SK-N-SH (cell line): ENCODE measurements around the gene HEPACAM. TPM values are rescaled to one million over a fixed set of nuclear protein-coding genes. Genes with fewer than 3 reads are reported as not detected.

Source experiments
- CTCF ChIA-PET: fragments of 300-600, 350-600 bp; formaldehyde crosslinking; extraction: SDS; loops from one replicate; lab custom pipeline; 2021; lab: Yijun Ruan, JAX
- POLR2A ChIA-PET: fragments of 350-600 bp; sonication (Branson Sonifier 250); formaldehyde crosslinking; extraction: SDS; loops from one replicate; lab custom pipeline; 2020; ENCODE audit warnings: antibody characterized with exemption, inconsistent platforms; lab: Yijun Ruan, JAX
- DNase-seq: peaks from one replicate; pipeline ENCODE4 v3.0.0; 2012
- H2AFZ ChIP-seq: fragments of 200-600 bp; sonication (generic); 2 replicates; pipeline ENCODE4 v1.8.1; 2016; ENCODE audit warnings: antibody characterized with exemption, mild to moderate bottlenecking, low read depth
- H3F3A ChIP-seq: fragments of 200-600 bp; sonication (generic); replicated peaks from 2 replicates; pipeline ENCODE3; 2016; ENCODE audit warnings: antibody characterized with exemption, mild to moderate bottlenecking; ENCODE audit not compliant: insufficient read depth
- H3K27ac ChIP-seq, 2 experiments: fragments of 200-500 bp in 1 of 2; fragments of 200-600 bp in 1 of 2; sonication (Bioruptor generic) in 1 of 2; sonication (generic), shearing (Covaris generic) in 1 of 2; 2 replicates each; pipeline versions ENCODE4 v1.5.1 to v1.6.1; 2014 to 2016; ENCODE audit warnings: low read depth in 2 of 2, inconsistent platforms in 1 of 2, low read length in 1 of 2, mild to moderate bottlenecking in 1 of 2, mixed read lengths in 1 of 2
- H3K27me3 ChIP-seq: fragments of 200-600 bp; sonication (generic), shearing (Covaris generic); 2 replicates; pipeline ENCODE4 v1.6.1; 2016; ENCODE audit warnings: mixed run types; ENCODE audit not compliant: insufficient read depth
- H3K36me3 ChIP-seq, 2 experiments: fragments of 200-500 bp in 1 of 2; fragments of 200-600 bp in 1 of 2; sonication (Bioruptor generic) in 1 of 2; sonication (generic) in 1 of 2; replicated peaks in 1 of 2; 2 replicates each; pipeline versions ENCODE3 to v1.5.1; 2014 to 2016; ENCODE audit warnings: low read length in 1 of 2, mild to moderate bottlenecking in 1 of 2; ENCODE audit not compliant: insufficient read depth in 2 of 2, control insufficient read depth in 1 of 2
- H3K4me1 ChIP-seq, 2 experiments: fragments of 200-500 bp in 1 of 2; fragments of 200-600 bp in 1 of 2; sonication (Bioruptor generic) in 1 of 2; sonication (generic), shearing (Covaris generic) in 1 of 2; 2 replicates each; pipeline versions ENCODE4 v1.5.1 to v1.6.1; 2014 to 2016; ENCODE audit warnings: low read depth in 1 of 2, low read length in 1 of 2, mixed run types in 1 of 2; ENCODE audit not compliant: insufficient read depth in 2 of 2, control insufficient read depth in 1 of 2
- H3K4me2 ChIP-seq: fragments of 200-600 bp; sonication (generic), shearing (Covaris generic); 2 replicates; pipeline ENCODE4 v1.6.1; 2017; ENCODE audit warnings: mixed run types
- H3K4me3 ChIP-seq, 2 experiments: fragments of 200-500 bp in 1 of 2; fragments of 200-600 bp in 1 of 2; sonication (Bioruptor generic) in 1 of 2; sonication (generic), shearing (Covaris generic) in 1 of 2; 2 replicates each; pipeline versions ENCODE4 v1.5.1 to v1.8.1; 2014 to 2016; ENCODE audit warnings: low read depth in 2 of 2, inconsistent platforms in 1 of 2, low read length in 1 of 2, mild to moderate bottlenecking in 1 of 2, mixed read lengths in 1 of 2, moderate library complexity in 1 of 2
- H3K79me2 ChIP-seq: fragments of 200-600 bp; sonication (generic); 2 replicates; pipeline ENCODE4 v1.8.1; 2017; ENCODE audit warnings: mild to moderate bottlenecking; ENCODE audit not compliant: insufficient read depth
- H3K9ac ChIP-seq: fragments of 200-600 bp; sonication (generic); 2 replicates; pipeline ENCODE4 v1.6.1; 2017; ENCODE audit warnings: mixed run types
- H3K9me2 ChIP-seq: fragments of 200-600 bp; sonication (generic); 2 replicates; pipeline ENCODE4 v1.6.1; 2017; ENCODE audit warnings: mixed run types
- H3K9me3 ChIP-seq: fragments of 200-600 bp; sonication (generic); 2 replicates; pipeline ENCODE4 v1.6.1; 2017; ENCODE audit warnings: mixed run types, mild to moderate bottlenecking, moderate library complexity
- H4K20me1 ChIP-seq: fragments of 200-600 bp; sonication (generic); 2 replicates; pipeline ENCODE4 v1.6.1; 2017; ENCODE audit warnings: mild to moderate bottlenecking, mixed run types; ENCODE audit not compliant: insufficient read depth
- EP300 ChIP-seq, 2 experiments: IDR thresholded peaks; 2 replicates each; pipeline versions ENCODE4 v1.4.0 to v1.6.1; 2012; ENCODE audit warnings: borderline replicate concordance in 1 of 2, low read depth in 1 of 2, low read length in 1 of 2
- FOSL2 ChIP-seq: IDR thresholded peaks from 2 replicates; pipeline ENCODE4 v1.4.0; 2012; ENCODE audit warnings: low read depth, mild to moderate bottlenecking, moderate library complexity, borderline replicate concordance
- FOXJ3 ChIP-seq: sonication (generic); formaldehyde crosslinking; IDR thresholded peaks from 2 replicates; pipeline ENCODE4 v1.5.1; 2020; ENCODE audit warnings: mild to moderate bottlenecking, missing genetic modification reagents
- FOXM1 ChIP-seq: IDR thresholded peaks from 2 replicates; pipeline ENCODE4 v1.4.0; 2012; ENCODE audit warnings: low read depth, mild to moderate bottlenecking
- GABPA ChIP-seq: IDR thresholded peaks from 2 replicates; pipeline ENCODE4 v1.4.0; 2012; ENCODE audit warnings: low read depth, mild to moderate bottlenecking
- GATA2 ChIP-seq: sonication (generic); formaldehyde crosslinking; IDR thresholded peaks from 2 replicates; pipeline ENCODE4 v1.5.0; 2020; ENCODE audit warnings: mild to moderate bottlenecking, missing genetic modification reagents
- IRF3 ChIP-seq: fragments of 150-350 bp; IDR thresholded peaks from 2 replicates; pipeline ENCODE4 v1.6.1; 2016; ENCODE audit warnings: mild to moderate bottlenecking, low read depth, low read length
- MAX ChIP-seq: IDR thresholded peaks from 2 replicates; pipeline ENCODE4 v1.4.0; 2012; ENCODE audit warnings: low read depth
- MEF2A ChIP-seq: IDR thresholded peaks from 2 replicates; pipeline ENCODE4 v1.4.0; 2012; ENCODE audit warnings: low read depth, borderline replicate concordance
- NRF1 ChIP-seq: IDR thresholded peaks from 2 replicates; pipeline ENCODE4 v1.6.1; 2012; ENCODE audit warnings: low read depth, mild to moderate bottlenecking, low read length
- RAD21 ChIP-seq: IDR thresholded peaks from 2 replicates; pipeline ENCODE4 v1.6.1; 2012; ENCODE audit warnings: mild to moderate bottlenecking, low read length
- RCOR1 ChIP-seq: fragments of 150-350 bp; IDR thresholded peaks from 2 replicates; pipeline ENCODE4 v1.6.1; 2017; ENCODE audit warnings: antibody characterized with exemption, low read length
- RXRA ChIP-seq: IDR thresholded peaks from 2 replicates; pipeline ENCODE4 v1.4.0; 2012; ENCODE audit warnings: low read depth, mild to moderate bottlenecking, borderline replicate concordance
- SIN3A ChIP-seq: IDR thresholded peaks from 2 replicates; pipeline ENCODE4 v1.6.1; 2012; ENCODE audit warnings: low read depth, mild to moderate bottlenecking, low read length, moderate library complexity, borderline replicate concordance
- TAF1 ChIP-seq: IDR thresholded peaks from 2 replicates; pipeline ENCODE4 v1.6.1; 2012; ENCODE audit warnings: low read depth, mild to moderate bottlenecking, low read length, moderate library complexity, borderline replicate concordance
- TCF12 ChIP-seq: IDR thresholded peaks from 2 replicates; pipeline ENCODE4 v1.4.0; 2012
- TEAD4 ChIP-seq: IDR thresholded peaks from 2 replicates; pipeline ENCODE4 v1.4.0; 2012; ENCODE audit warnings: mild to moderate bottlenecking, borderline replicate concordance; ENCODE audit not compliant: insufficient read depth
- USF1 ChIP-seq: IDR thresholded peaks from 2 replicates; pipeline ENCODE4 v1.4.0; 2012; ENCODE audit warnings: low read depth, borderline replicate concordance
- USF2 ChIP-seq: fragments of 150-350 bp; IDR thresholded peaks from 2 replicates; pipeline ENCODE4 v1.6.1; 2017; ENCODE audit warnings: antibody characterized with exemption, low read length, low read depth, borderline replicate concordance
- ZBTB33 ChIP-seq: IDR thresholded peaks from 2 replicates; pipeline ENCODE4 v1.4.0; 2012; ENCODE audit warnings: low read depth, borderline replicate concordance
- WGBS: methylation state at CpG from one replicate; pipeline ENCODE4 v1.1.6; 2017; ENCODE audit warnings: low lambda C conversion rate; 5-methylcytosine and 5-hydroxymethylcytosine counted together
- polyA plus RNA-seq, 3 experiments: library from polyadenylated mRNA; depleted of rRNA; stranded (reverse); fragments of >200 nt; gene quantifications; 2 replicates each; pipeline ENCODE4 v1.2.3, GENCODE V29; 2012

Gene HEPACAM
- polyA plus RNA-seq, 1 of the 3 experiments (the other 2 are of a cell fraction), result not detected

- H3F3A ChIP-seq, result no peaks in the 10 kb centered on the region
- DNase-seq, result peak; percentile 6
- H3K4me2 ChIP-seq, result no peak overlapping the region
- H3K9me2 ChIP-seq, result no peaks in the 10 kb centered on the region
- no peaks in the 10 kb centered on the region for H3K79me2 ChIP-seq
- H3K4me3 ChIP-seq, result no peak overlapping the region
- no peaks in the 10 kb centered on the region for H3K9me3 ChIP-seq
- no peak overlapping the region for H3K27ac ChIP-seq
- H4K20me1 ChIP-seq, result no peaks in the 10 kb centered on the region
- 61% methylated on average over 3 of the region's 3 CpGs for WGBS
- TF ChIP-seq RAD21 (no peak), NRF1 (no peak), USF1 (no peak), TAF1 (no peak), FOXJ3 (no peak), EP300 (IDR thresholded peaks at IDR 0.05; ENCODE audit: borderline replicate concordance in 1 of 2, low read depth in 1 of 2, low read length in 1 of 2) (no peak), TEAD4 (no peak), MEF2A (no peak), ZBTB33 (no peak), RCOR1 (no peak), MAX (no peak), FOXM1 (no peak), TCF12 (no peak), GATA2 (CRISPR knock-in tag) (no peak), USF2 (no peak), GABPA (no peak), SIN3A (no peak), RXRA (no peak), FOSL2 (no peak), IRF3 (no peak)
- H3K27me3 ChIP-seq, result no peaks in the 10 kb centered on the region
- H3K9ac ChIP-seq, result no peak overlapping the region
- CTCF ChIA-PET, result interaction anchor here (1.0 to 4.1 kb wide), 3 partner anchors 11 to 51 kb away, joined by 3 to 23 read pairs (median 5); no protein-coding TSS in a partner anchor
- POLR2A ChIA-PET, result no interaction called here
- no peaks in the 10 kb centered on the region for H3K36me3 ChIP-seq
- no peak overlapping the region for H2AFZ ChIP-seq
- peaks cover 0 to 5% of the 10 kb centered on the region in 2 experiments; a peak in 1 of 4 replicates for H3K4me1 ChIP-seq
Measured at GRCh38 chr11:124887667-124888013, 48.2 kb downstream of the HEPACAM start.
